ENCODE measurements around the gene ISX.
"Not testable (repeated sequence)": the region's sequence is repeated elsewhere in the genome, so short reads cannot be mapped to it uniquely, and the experiment has no call there.

The ISX gene

DNA sequence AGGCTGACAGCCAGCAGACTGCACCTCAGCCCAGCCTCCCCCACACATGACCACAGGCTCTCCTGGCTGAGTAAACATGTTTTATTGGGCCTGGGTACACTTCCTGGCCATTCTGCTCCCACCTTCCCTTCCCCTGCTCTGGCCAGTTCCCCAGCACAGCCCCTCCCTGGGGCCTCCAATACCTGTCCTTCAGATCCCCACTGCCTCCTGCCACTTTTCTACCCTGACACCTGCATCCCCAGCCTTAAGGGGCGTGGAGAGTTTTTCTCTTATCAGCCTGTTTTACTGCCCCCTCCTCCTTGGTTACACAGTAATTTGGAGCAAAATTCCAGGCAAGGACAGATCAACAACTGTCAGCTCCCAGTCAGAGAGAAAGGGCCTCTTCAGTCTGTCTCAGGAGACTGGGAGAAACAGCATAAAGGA is at the start of gene ISX:
ISX (plus strand) TSS at position 363 of the 423 bp plus-strand sequence. CDS start 930 bp downstream, outside the sequence.
- no peak for DNase-seq

GRCh38 chr22:35016909-35017308 is 49.0 kb upstream of the ISX start:
- no peak for DNase-seq

DNA sequence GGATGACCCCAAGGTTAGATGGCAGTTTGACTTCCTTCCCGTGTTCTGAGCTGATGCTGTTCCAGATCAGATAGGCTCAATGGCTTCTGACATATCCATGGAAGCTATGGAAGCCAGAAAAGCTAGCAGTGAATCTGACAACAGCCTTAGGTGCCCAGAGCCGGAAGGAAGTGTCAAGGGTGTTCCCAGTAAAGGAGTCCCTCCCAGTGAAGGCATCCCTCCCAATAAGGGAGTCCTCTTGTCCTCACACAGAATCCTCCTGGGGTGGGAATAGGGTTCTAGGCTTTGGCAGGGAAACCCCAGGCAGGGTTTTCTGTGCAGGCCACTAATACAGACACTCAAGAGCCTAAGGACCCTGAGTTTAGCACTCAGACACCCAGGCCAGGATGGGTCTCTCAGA is 47.0 kb upstream of the ISX start:
- DNase-seq: no peak

GRCh38 chr22:35020517-35020916 is 45.4 kb upstream of the ISX start:
- no peak for DNase-seq

- DNase-seq: no peak
Measured at GRCh38 chr22:35021161-35021560, 44.8 kb upstream of the ISX start.

- no peak for DNase-seq
Measured at GRCh38 chr22:35022291-35022690, 43.7 kb upstream of the ISX start.

DNA sequence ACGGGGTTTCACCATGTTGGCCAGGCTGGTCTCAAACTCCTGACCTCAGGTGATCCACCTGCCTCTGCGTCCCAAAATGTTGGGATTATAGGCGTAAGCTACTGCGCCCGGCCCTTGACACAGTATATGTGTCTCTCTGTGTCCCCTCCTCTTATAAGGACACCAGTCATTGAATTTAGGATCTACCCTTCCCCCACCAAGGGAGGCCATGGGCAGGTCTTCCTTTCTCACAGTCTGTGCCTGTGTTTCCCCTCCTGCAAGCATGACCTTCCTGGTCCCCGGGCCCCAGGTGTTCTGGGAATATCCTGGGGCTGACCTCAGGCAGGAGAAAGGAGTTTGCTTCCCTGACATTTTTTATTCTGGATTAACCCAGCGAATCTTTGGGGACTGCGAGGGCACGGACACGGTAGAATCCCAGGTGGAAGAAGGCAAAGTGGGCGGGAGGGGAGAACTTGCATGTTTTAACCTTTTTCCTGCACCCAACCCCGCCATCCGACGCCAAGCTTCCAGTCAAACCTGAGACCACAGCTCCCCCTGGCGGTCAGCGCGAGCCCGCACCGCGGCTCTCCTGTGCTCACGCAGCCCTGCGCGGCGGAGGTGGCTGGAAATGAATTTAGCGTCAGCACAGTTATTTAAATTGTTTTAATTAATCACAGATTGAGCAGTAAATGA is 42.1 kb upstream of the ISX start:
- DNase-seq: peak; percentile 83

GRCh38 chr22:35024364-35024692 is 41.6 kb upstream of the ISX start:
- DNase-seq: no peak

DNA sequence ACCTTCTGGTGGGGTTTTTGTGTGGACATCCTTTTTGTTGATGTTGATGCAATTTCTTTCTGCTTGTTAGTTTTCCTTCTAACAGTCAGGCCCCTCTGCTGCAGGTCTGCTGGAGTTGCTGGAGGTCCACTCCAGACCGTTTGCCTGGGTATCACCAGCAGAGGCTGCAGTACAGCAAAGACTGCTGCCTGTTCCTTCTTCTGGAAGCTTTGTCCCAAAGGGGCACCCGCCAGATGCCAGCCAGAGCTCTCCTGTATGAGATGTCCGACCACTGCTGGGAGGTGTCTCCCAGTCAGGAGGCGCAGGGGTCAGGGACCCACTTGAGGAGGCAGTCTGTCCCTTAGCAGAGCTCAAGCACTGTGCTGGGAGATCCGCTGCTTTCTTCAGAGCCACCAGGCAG is 35.8 kb upstream of the ISX start:
- not testable (repeated sequence) for DNase-seq

DNA sequence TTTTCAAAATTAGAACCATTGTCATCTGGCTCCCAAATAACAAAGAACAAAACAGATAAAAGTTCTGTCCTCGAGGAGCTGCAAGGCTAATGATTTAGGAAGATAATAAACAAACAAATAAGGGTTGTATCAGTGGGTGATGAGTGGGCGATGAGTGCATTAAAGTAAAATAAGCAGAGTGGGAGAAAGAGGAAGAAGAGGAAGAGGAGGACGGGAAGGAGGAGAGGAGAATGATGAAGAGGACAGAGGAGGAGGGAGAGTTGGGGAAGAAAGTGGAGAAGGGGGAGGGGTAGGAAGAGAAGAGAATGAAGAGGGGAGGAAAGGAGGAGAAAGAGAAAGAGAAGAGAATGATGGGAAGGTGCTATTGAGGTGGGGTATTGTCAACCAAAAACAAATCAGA is 33.4 kb upstream of the ISX start:
- DNase-seq: no peak

GRCh38 chr22:35033635-35034296 is 32.2 kb upstream of the ISX start:
- DNase-seq: no peak

DNA sequence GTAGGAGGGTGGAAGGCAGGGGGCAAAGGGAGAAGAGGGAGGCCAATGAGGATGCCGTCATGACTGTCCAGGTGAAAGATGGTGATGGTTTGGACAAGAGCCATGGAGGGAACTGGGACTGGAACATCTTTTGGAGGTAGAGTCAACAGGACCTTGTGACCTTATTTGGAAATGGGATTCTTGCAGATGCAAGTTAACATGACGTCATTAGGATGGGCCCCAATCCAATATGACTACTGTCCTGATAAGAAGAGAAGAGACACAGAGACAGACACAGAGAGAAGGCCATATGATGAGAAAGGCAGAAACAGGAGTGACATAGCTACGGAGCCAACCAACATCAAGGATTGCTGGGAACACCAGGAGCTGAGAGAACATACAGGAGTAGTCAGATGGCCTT is 31.0 kb upstream of the ISX start:
- DNase-seq: no peak

DNA sequence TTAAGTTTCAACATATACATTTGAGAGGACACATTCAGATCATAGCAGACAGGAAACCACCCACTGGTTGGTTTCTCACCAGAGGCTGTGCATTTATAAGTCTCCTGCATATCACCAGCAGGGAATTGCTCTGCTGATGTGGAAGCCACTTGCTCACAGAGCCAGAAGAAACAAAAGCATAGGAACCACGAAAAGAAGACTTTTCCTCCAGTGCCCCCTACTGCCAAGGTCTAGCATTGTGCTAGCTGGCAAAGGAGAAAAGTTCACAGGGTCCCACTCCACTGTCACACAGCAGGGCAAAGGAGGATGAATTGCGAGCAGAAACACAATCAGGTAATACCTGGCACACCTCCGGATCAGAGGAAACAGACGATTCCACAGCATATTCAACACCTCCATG is 28.9 kb upstream of the ISX start:
- DNase-seq: no peak

DNA sequence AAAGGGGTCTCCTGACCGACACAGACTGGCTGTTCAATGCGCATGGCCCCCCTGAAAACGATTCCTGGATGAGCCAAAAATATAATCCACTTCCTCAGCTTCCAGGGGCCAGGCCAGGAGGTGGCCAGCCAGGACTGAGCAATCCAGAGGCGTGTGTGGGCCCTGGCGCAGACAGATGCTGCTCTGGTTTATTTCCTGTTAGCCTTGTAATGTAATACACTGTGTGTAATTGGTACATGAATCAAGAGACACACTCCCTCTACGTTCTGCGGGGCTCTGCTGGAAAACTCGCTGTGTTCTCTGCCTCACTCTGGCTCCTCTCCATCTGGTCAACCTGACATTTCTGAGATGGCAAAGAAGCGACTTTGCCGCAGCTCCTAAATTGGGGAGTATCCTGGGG is 26.3 kb upstream of the ISX start:
- DNase-seq: no peak

DNA sequence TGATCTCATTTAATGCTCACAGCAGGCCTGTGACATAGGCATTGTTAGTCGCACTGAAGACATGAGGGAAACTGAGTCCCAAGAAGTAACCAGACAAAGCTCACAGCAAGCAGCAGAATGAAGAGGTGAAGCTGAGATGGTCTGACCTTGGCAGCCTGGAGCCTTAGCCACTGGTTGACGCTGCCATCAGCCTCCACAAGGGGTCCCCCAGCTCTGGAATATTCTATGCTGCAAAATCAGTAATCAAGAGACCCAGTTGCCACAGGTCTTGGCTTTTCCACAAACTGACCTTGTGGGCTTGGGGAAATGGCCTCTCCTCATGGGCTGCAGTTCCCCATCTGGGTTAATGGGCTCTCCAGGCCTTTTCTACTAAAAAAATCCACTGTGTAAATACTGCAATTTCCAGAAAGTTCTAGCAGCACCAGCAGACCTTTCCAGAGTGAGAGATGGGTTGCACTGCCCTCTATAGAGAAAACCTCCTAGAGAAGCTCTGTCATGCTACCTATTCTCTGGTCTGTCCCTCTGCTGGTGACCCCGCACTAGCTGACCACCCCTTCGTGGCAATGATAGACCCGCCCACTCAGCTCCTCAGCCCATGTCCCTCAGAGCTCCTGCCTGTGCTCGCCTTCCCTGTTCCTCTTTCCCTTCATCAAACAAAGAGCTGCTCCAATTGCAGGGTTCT is 22.6 kb upstream of the ISX start:
- no peak for DNase-seq

DNA sequence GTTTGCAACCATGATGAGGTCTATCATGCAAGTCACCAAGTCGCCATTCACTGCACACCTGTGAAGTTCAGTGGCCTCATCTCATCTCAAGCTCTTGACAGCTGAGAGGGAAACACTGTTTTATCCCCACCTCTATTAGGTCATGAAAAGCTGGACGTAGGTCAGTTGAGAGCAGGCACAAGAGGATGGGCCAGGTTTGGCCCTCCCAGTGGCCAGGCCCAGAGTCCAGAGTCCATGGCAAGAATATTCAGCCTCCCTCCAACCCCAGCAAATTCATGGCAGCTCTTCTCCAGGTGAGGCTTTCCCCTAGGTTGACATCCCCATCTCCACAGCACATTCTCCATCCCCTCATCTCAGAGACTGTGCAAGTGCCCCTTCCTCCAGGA is 22.0 kb upstream of the ISX start:
- DNase-seq: no peak

GRCh38 chr22:35044607-35045390 is 21.2 kb upstream of the ISX start:
- no peak for DNase-seq

GRCh38 chr22:35045451-35045850 is 20.5 kb upstream of the ISX start:
- DNase-seq: no peak

DNA sequence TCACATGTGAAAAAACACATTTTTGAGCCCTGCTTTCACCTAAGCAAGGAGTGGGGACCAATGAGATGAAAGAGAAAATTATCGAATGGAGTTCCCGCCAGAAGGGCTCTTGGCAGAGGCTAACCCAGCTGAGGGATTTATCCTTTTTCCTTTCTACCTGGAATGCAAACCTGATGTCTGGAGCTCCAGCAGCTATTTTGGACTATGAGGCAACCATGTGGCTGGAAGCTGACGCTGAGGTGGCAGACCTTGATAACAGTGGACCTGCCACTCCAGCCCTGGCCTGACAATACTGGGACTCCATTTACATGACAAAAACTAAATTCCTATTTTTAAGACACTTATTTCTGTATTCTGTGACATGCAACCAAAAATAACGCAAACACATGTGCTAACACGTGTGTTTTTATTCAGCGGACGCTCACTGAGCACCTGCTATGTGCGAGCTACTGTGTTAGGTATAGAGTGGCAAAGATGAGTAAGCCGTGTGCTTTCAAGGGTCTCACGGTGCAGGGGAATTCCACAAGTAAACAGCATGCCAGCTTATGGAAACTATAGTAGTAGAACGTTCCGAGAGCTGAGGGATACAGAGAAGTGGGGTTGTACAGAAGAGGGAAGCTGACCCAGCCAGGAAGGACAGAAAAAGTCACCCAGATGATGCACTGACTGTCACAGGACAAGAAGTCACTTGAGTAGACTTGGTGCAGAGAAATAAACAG is 19.1 kb upstream of the ISX start:
- DNase-seq: no peak

DNA sequence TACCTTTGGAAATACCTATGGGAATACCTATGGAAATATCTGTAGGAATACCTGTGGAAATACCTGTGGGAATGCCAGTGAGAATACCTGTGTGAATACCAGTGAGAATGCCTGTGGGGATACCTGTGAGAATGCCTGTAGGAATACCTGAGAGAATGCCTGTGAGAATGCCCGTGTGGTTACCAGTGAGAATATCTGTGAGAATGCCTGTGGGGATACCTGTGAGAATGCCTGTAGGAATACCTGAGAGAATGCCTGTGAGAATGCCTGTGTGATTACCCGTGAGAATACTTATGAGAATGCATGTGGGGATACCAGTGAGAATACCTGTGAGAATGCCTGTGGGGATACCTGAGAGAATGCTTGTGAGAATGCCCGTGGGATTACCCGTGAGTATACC is 15.9 kb upstream of the ISX start:
- DNase-seq: not testable (repeated sequence)

GRCh38 chr22:35051013-35051535 is 14.9 kb upstream of the ISX start:
- no peak for DNase-seq

GRCh38 chr22:35051791-35052190 is 14.2 kb upstream of the ISX start:
- DNase-seq: no peak

Data from activated effector memory CD4-positive, alpha-beta T cell treated with anti-CD3 and anti-CD28 coated beads, Interleukin-2, amount 50 U/mL, for 16 hours (primary cell).